ENCODE measurements around the gene PAM.
A peak's percentile ranks its signal among the peaks of the same experiment; 100 is the strongest.

Gene PAM

DNA sequence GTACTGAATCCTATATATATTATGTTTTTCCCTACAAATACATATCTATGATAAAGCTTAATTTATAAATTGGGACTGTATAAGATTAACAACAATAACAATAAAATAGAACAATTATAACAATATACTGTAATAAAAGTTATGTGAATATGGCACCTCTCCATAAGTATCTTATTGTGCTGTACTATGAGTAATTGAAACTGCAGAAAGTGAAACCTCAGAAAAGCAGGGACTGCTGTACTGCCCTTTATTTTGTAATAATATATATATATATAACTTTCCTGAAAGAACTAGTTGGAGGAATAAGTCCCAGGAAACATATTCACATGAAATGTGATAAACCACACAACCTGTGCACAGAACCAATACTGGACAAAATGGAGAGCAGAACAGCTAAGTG, 77.3 kb downstream of the PAM start:
- Histone ChIP-seq H3K14ac (ENCODE audit: low read length in 2 of 2) (no peak overlapping the region), H3K9me3 (ENCODE audit: control insufficient read depth, low read length) (no peaks in the 10 kb centered on the region), H2BK5ac (ENCODE audit: low read depth, low read length, poor library complexity, severe bottlenecking) (no peak overlapping the region), H3K27ac (ENCODE audit: low read length, poor library complexity, severe bottlenecking) (no peak overlapping the region), H2BK120ac (ENCODE audit: low read depth, low read length) (no peak overlapping the region), H3K9ac (ENCODE audit: low read length) (peak overlapping the region; percentile 37), H3K79me1 (replicated peaks; ENCODE audit: low read length, poor library complexity, severe bottlenecking) (peaks cover 26% of the 10 kb centered on the region), H2BK15ac (ENCODE audit: low read depth, poor library complexity, severe bottlenecking) (no peak overlapping the region), H2AFZ (ENCODE audit: low read depth, low read length) (no peak overlapping the region), H2BK12ac (ENCODE audit: low read length in 2 of 2) (no peak overlapping the region), H3K4ac (ENCODE audit: low read depth in 1 of 2, low read length in 2 of 2) (no peak overlapping the region), H3K27me3 (ENCODE audit: control insufficient read depth in 1 of 2, insufficient read depth in 1 of 2, low read length in 2 of 2) (no peaks in the 10 kb centered on the region), H3K4me3 (ENCODE audit: insufficient read depth in 1 of 2, low read depth in 1 of 2, low read length in 2 of 2) (no peak overlapping the region), H3K18ac (ENCODE audit: low read depth in 1 of 2, low read length in 2 of 2) (no peak overlapping the region), H2AK5ac (ENCODE audit: low read length, severe bottlenecking) (no peak overlapping the region), H3K4me1 (ENCODE audit: control insufficient read depth, insufficient read depth, low read depth, low read length) (no peaks in the 10 kb centered on the region), H3K36me3 (ENCODE audit: control insufficient read depth in 1 of 2, insufficient read depth in 2 of 2, low read depth in 1 of 2, low read length in 2 of 2) (no peaks in the 10 kb centered on the region), H3K4me2 (ENCODE audit: low read length, poor library complexity, severe bottlenecking) (no peak overlapping the region), H3K23ac (ENCODE audit: low read length in 2 of 2) (no peak overlapping the region), H4K91ac (ENCODE audit: low read length) (no peak overlapping the region), H4K8ac (ENCODE audit: low read length) (no peak overlapping the region)
- no peak for DNase-seq

DNA sequence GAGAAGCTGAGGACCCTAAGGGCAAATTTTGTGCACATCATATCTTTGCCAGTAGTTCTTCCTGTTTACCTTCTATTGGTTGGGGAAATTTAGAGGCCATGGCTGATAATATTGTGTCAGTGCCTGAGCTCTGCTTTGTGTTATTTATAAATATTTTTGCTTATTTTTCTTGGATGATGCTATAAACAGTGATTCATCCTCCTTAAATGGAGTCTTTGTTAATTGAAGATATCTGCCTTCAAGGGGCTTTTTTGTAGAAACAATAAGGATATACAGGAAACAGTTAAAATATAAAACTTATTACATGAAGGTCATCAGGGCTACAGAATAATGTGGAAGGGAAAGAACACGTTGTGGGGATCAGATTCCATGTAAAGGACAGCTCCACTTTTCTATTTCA, 78.0 kb downstream of the PAM start:
- no peaks in the 10 kb centered on the region for H3K27me3 ChIP-seq (ENCODE audit: control insufficient read depth in 1 of 2, insufficient read depth in 1 of 2, low read length in 2 of 2)
- H3K4me3 ChIP-seq (ENCODE audit: insufficient read depth in 1 of 2, low read depth in 1 of 2, low read length in 2 of 2): no peak overlapping the region
- H2BK12ac ChIP-seq (ENCODE audit: low read length in 2 of 2): no peak overlapping the region
- no peak overlapping the region for H3K18ac ChIP-seq (ENCODE audit: low read depth in 1 of 2, low read length in 2 of 2)
- H2AFZ ChIP-seq (ENCODE audit: low read depth, low read length): no peak overlapping the region
- no peak for DNase-seq
- H3K36me3 ChIP-seq (ENCODE audit: control insufficient read depth in 1 of 2, insufficient read depth in 2 of 2, low read depth in 1 of 2, low read length in 2 of 2): no peaks in the 10 kb centered on the region
- no peak overlapping the region for H3K4ac ChIP-seq (ENCODE audit: low read depth in 1 of 2, low read length in 2 of 2)
- no peak overlapping the region for H3K14ac ChIP-seq (ENCODE audit: low read length in 2 of 2)
- no peak overlapping the region for H4K8ac ChIP-seq (ENCODE audit: low read length)
- H3K9ac ChIP-seq (ENCODE audit: low read length): no peak overlapping the region
- no peak overlapping the region for H2AK5ac ChIP-seq (ENCODE audit: low read length, severe bottlenecking)
- H2BK15ac ChIP-seq (ENCODE audit: low read depth, poor library complexity, severe bottlenecking): no peak overlapping the region
- WGBS: no CpG with 5 or more reads among the region's 1 CpG
- H3K79me1 ChIP-seq (replicated peaks; ENCODE audit: low read length, poor library complexity, severe bottlenecking): peaks cover 24% of the 10 kb centered on the region
- H3K4me2 ChIP-seq (ENCODE audit: low read length, poor library complexity, severe bottlenecking): no peak overlapping the region
- no peaks in the 10 kb centered on the region for H3K9me3 ChIP-seq (ENCODE audit: control insufficient read depth, low read length)
- no peak overlapping the region for H2BK5ac ChIP-seq (ENCODE audit: low read depth, low read length, poor library complexity, severe bottlenecking)
- no peaks in the 10 kb centered on the region for H3K4me1 ChIP-seq (ENCODE audit: control insufficient read depth, insufficient read depth, low read depth, low read length)
- H3K23ac ChIP-seq (ENCODE audit: low read length in 2 of 2): no peak overlapping the region
- H4K91ac ChIP-seq (ENCODE audit: low read length): no peak overlapping the region
- H2BK120ac ChIP-seq (ENCODE audit: low read depth, low read length): no peak overlapping the region
- no peak overlapping the region for H3K27ac ChIP-seq (ENCODE audit: low read length, poor library complexity, severe bottlenecking)

DNA sequence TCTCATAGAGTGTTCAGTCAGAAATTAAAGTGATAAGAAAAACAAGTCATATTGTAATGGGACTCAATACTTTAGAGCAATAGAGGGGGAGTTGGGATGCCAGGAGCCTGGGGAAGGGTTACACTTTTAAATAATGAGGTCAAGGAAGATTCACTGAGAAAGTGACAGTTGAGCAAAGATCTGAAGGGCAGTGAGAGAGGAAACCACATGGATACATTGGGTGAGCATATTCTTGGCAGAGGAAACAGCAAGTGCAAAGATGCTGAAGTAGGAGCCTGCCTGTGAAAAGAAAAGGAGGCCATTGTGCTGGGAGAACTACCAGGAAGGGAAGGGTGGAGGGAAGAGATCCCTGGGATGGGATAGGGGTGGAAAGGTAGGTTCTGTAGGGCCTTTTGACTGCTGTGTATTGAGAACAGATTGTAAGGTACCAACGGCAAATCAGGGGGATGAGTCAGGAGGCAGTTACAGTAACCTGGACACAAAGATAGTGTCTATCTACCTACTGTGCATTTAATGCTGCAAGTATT, 79.4 kb downstream of the PAM start:
- no peaks in the 10 kb centered on the region for H3K36me3 ChIP-seq (ENCODE audit: control insufficient read depth in 1 of 2, insufficient read depth in 2 of 2, low read depth in 1 of 2, low read length in 2 of 2)
- H3K14ac ChIP-seq (ENCODE audit: low read length in 2 of 2): no peak overlapping the region
- no peak overlapping the region for H2BK15ac ChIP-seq (ENCODE audit: low read depth, poor library complexity, severe bottlenecking)
- no peak overlapping the region for H2AFZ ChIP-seq (ENCODE audit: low read depth, low read length)
- H2BK120ac ChIP-seq (ENCODE audit: low read depth, low read length): no peak overlapping the region
- H3K4me3 ChIP-seq (ENCODE audit: insufficient read depth in 1 of 2, low read depth in 1 of 2, low read length in 2 of 2): no peak overlapping the region
- H3K4me1 ChIP-seq (ENCODE audit: control insufficient read depth, insufficient read depth, low read depth, low read length): no peaks in the 10 kb centered on the region
- H3K79me1 ChIP-seq (replicated peaks; ENCODE audit: low read length, poor library complexity, severe bottlenecking): peaks cover 20% of the 10 kb centered on the region
- H2AK5ac ChIP-seq (ENCODE audit: low read length, severe bottlenecking): no peak overlapping the region
- no peak overlapping the region for H3K18ac ChIP-seq (ENCODE audit: low read depth in 1 of 2, low read length in 2 of 2)
- H3K4ac ChIP-seq (ENCODE audit: low read depth in 1 of 2, low read length in 2 of 2): no peak overlapping the region
- no peak overlapping the region for H2BK5ac ChIP-seq (ENCODE audit: low read depth, low read length, poor library complexity, severe bottlenecking)
- no peak overlapping the region for H3K4me2 ChIP-seq (ENCODE audit: low read length, poor library complexity, severe bottlenecking)
- H2BK12ac ChIP-seq (ENCODE audit: low read length in 2 of 2): no peak overlapping the region
- H3K27ac ChIP-seq (ENCODE audit: low read length, poor library complexity, severe bottlenecking): no peak overlapping the region
- H4K8ac ChIP-seq (ENCODE audit: low read length): no peak overlapping the region
- H3K9ac ChIP-seq (ENCODE audit: low read length): no peak overlapping the region
- WGBS: 100% methylated on average over 1 of the region's 1 CpG
- no peak overlapping the region for H3K23ac ChIP-seq (ENCODE audit: low read length in 2 of 2)
- H3K27me3 ChIP-seq (ENCODE audit: control insufficient read depth in 1 of 2, insufficient read depth in 1 of 2, low read length in 2 of 2): no peaks in the 10 kb centered on the region
- DNase-seq: no peak
- H3K9me3 ChIP-seq (ENCODE audit: control insufficient read depth, low read length): no peaks in the 10 kb centered on the region
- no peak overlapping the region for H4K91ac ChIP-seq (ENCODE audit: low read length)

DNA sequence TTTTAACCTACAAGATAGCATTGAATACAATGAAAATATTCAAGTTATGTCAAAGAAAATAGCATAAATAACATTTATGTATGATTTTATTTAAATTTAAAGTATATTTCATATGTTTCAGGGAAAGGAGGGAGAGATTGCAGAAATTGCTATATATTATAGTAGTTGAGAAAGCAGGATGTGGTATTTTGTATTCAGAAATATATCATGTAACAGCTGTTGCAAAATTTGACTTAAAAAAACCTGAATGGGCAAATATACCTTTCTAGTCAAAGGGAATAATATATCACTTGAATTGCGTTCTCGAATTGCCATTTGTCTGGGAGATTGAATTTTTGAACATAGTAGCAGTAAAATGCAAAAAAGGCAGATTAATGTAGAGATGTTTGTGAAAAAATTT, 80.6 kb downstream of the PAM start:
- Histone ChIP-seq H3K4ac (ENCODE audit: low read depth in 1 of 2, low read length in 2 of 2) (no peak overlapping the region), H3K9me3 (ENCODE audit: control insufficient read depth, low read length) (no peaks in the 10 kb centered on the region), H3K4me2 (ENCODE audit: low read length, poor library complexity, severe bottlenecking) (no peak overlapping the region), H3K4me1 (ENCODE audit: control insufficient read depth, insufficient read depth, low read depth, low read length) (no peaks in the 10 kb centered on the region), H3K27ac (ENCODE audit: low read length, poor library complexity, severe bottlenecking) (no peak overlapping the region), H2BK12ac (ENCODE audit: low read length in 2 of 2) (no peak overlapping the region), H3K9ac (ENCODE audit: low read length) (no peak overlapping the region), H3K23ac (ENCODE audit: low read length in 2 of 2) (no peak overlapping the region), H4K91ac (ENCODE audit: low read length) (no peak overlapping the region), H2BK5ac (ENCODE audit: low read depth, low read length, poor library complexity, severe bottlenecking) (no peak overlapping the region), H3K18ac (ENCODE audit: low read depth in 1 of 2, low read length in 2 of 2) (no peak overlapping the region), H3K36me3 (ENCODE audit: control insufficient read depth in 1 of 2, insufficient read depth in 2 of 2, low read depth in 1 of 2, low read length in 2 of 2) (no peaks in the 10 kb centered on the region), H3K14ac (ENCODE audit: low read length in 2 of 2) (no peak overlapping the region), H2BK120ac (ENCODE audit: low read depth, low read length) (no peak overlapping the region), H2BK15ac (ENCODE audit: low read depth, poor library complexity, severe bottlenecking) (no peak overlapping the region), H3K27me3 (ENCODE audit: control insufficient read depth in 1 of 2, insufficient read depth in 1 of 2, low read length in 2 of 2) (no peaks in the 10 kb centered on the region), H3K79me1 (replicated peaks; ENCODE audit: low read length, poor library complexity, severe bottlenecking) (peaks cover 18% of the 10 kb centered on the region), H2AK5ac (ENCODE audit: low read length, severe bottlenecking) (no peak overlapping the region), H3K4me3 (ENCODE audit: insufficient read depth in 1 of 2, low read depth in 1 of 2, low read length in 2 of 2) (no peak overlapping the region), H4K8ac (ENCODE audit: low read length) (no peak overlapping the region), H2AFZ (ENCODE audit: low read depth, low read length) (no peak overlapping the region)
- WGBS: 86% methylated on average over 2 of the region's 2 CpGs
- DNase-seq: no peak
